GM18873 (cell line): ENCODE measurements around the gene C12orf54.
"Not testable (repeated sequence)": the region's sequence is repeated elsewhere in the genome, so short reads cannot be mapped to it uniquely, and the experiment has no call there.

Experiments
- ATAC-seq: cut with Tn5 transposase; IDR thresholded peaks from one replicate; pipeline ENCODE4 v1.9.1; 2021; ENCODE audit warnings: mild to moderate bottlenecking, moderate library complexity, moderate number of reproducible peaks; ENCODE audit not compliant: unreplicated experiment, low FRiP score

Gene C12orf54

DNA sequence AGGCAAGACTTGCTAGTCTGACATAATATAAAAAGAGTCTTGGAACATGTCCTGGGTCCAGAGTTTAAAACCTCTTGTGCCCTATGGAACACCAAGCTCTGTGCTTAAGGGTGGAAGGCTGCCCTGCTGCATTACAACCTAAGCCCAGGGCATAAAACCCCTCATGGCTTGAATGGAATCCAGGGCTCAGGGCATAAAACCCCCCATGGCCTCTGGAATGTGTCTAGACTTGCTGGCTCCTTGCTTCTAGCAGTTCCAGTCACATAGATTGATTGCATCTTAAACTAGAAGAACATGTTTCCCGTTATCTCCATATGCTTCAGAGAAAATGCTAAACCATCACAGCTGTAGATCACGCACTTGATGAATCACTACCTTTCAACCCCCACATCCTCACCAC is 24.5 kb downstream of the C12orf54 start:
- not testable (repeated sequence) for ATAC-seq

DNA sequence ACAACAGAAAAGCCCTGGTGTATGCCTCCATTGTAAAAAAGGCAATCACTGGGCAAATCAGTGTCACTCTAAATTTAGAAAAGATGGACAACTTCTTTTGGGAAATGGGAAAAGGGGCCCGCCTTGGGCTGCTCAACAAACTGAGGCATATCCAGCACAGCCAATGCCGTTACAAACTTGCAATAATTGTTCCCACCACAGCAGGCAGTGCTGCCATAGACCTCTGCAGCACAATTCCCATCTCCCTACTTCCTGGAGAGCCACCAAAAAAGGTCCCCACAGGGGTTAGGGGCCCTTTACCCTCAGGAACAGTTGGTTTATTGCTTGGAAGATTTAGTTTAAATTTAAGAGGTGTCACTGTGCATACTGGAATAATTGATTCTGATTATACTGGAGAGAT is 26.7 kb downstream of the C12orf54 start:
- ATAC-seq = no peak

DNA sequence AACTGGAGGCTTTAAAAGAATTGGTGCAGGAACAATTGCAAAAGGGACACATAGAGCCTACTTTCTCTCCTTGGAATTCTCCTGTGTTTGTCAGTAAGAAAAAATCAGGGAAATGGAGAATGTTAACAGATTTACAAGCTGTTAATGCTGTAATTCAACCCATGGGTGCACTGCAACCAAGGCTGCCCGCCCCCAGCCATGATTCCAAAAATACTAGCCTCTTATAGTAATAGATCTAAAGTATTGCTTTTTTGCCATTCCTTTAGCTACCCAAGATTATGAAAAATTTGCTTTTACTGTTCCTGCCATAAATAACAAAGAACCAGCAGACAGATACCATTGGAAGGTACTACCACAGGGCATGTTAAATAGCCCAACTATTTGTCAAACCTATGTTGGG is 27.8 kb downstream of the C12orf54 start:
- no peak for ATAC-seq

- ATAC-seq = peak; percentile 67
Measured at GRCh38 chr12:48512855-48513254, 30.6 kb downstream of the C12orf54 start.

- no peak for ATAC-seq
Measured at GRCh38 chr12:48514728-48515127, 32.4 kb downstream of the C12orf54 start.

- not testable (repeated sequence) for ATAC-seq
Measured at GRCh38 chr12:48520381-48520780, 38.1 kb downstream of the C12orf54 start.

GRCh38 chr12:48525332-48525731 is 43.0 kb downstream of the C12orf54 start, which contains the start of gene OR8S1:
OR8S1 (plus strand) TSS chr12:48525632; CDS start chr12:48525632, 0 bp downstream.
- no peak for ATAC-seq

- no peak for ATAC-seq
Measured at GRCh38 chr12:48527891-48528670, 45.8 kb downstream of the C12orf54 start.

GRCh38 chr12:48532601-48533000 is 50.3 kb downstream of the C12orf54 start:
- no peak for ATAC-seq

GRCh38 chr12:48536602-48537001 is 54.3 kb downstream of the C12orf54 start:
- no peak for ATAC-seq

DNA sequence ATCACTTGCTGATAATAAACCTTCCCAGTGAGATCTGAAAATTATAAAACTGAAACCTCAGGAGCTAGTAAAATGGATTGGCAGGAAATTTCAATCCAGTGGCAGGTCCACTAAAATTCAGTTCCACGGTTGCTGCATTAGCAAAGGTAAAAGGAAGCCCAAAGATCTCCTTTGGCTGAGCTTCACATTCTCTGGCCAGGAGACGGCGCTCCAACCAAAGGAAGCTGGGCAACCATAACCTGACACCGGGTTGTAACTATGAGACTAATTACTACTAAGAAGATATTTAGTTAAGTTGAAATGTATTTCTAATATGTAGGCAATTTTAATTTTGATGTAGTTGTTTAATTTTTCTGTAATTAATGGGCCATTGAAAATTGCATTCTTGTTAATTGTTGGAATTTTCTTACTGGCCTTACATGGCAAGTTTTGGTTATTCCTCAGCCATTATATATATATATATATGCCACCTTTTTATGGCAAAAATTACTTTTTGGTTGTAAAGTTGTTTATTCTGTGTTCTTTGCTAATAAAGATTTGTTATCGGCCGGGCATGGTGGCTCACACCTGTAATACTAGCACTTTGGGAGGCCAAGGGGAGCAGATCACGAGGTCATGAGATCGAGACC is 60.1 kb downstream of the C12orf54 start:
- ATAC-seq = no peak

DNA sequence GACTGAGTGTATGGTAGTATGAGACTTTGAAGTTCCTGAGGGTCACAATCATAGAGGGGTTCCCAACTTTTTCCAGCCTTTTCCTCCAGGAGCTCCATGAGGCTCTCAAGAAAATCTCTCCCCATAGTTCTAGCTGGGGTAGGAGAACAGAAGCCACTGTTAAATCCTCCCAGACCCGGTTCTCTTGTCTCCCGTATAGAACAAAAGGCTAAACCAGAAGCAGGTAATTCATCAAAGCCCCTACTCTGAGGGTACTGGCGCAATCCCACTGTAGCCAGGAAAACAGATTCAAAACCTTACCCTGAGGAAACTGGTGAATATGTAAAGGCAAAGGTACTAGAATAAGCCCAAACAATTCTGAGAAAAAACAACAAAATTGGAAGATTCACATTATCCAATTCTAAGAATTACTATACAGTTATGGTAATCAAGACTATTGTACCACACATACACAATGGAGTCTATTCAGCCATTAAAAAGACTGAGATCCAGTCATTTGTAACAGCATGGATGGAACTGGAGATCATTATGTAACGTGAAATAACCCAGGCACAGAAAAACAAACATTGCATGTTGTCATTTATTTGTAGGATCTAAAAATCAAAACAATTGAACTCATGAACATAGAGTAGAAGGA is 63.7 kb downstream of the C12orf54 start:
- ATAC-seq = no peak
